Adrenal gland (tissue), 5 donors: Measurements from ENCODE around the gene HECW1.

ENCODE experiments used
- CTCF ChIP-seq, 6 experiments: fragments of 450-650 bp in 4 of 6; fragments of 200-600 bp in 2 of 6; sonication (generic) in 1 of 6; IDR thresholded peaks; 1 replicate in 5 of 6; 2 replicates in 1 of 6; pipeline versions ENCODE4 v1.5.1 to v1.8.0; 2016 to 2021; ENCODE audit warnings: antibody characterized with exemption in 6 of 6, mild to moderate bottlenecking in 2 of 6, moderate library complexity in 1 of 6
- POLR2A ChIP-seq, 2 donors: fragments of 450-650 bp; IDR thresholded peaks; one replicate each; pipeline ENCODE4 v1.6.1; 2017; ENCODE audit warnings: antibody characterized with exemption in 2 of 2, mild to moderate bottlenecking in 2 of 2, moderate library complexity in 1 of 2
- donor health status: DM: no; HTN: no; CAD: no.

- no peak for TF ChIP-seq POLR2A (IDR thresholded peaks at IDR 0.05)
- no peak for TF ChIP-seq CTCF (IDR thresholded peaks at IDR 0.05)
These were observed 405.0 kb downstream of the HECW1 start for GRCh38 chr7:43517464-43517863.
